Uterus (tissue), 4 donors: ENCODE measurements around the gene OR1L6. TPM values are rescaled to one million over a fixed set of nuclear protein-coding genes. Genes with fewer than 3 reads are reported as not detected.

Source experiments
- DNase-seq, 2 donors: peaks; one replicate each; pipeline ENCODE4 v3.0.0-alpha.2; 2019 to 2020
- H3K27ac ChIP-seq, 2 donors: fragments of 200-600 bp; sonication (generic); 1 replicate in 1 of 2; 2 replicates in 1 of 2; pipeline ENCODE4 v1.5.1; 2016 to 2018
- H3K27me3 ChIP-seq, 2 donors: fragments of 200-600 bp; sonication (generic); one replicate each; pipeline ENCODE4 v1.5.1; 2018 to 2019; ENCODE audit warnings: control low read depth in 1 of 2
- H3K36me3 ChIP-seq, 2 donors: fragments of 200-600 bp; sonication (generic); one replicate each; pipeline ENCODE4 v1.5.1; 2019; ENCODE audit warnings: control low read depth in 1 of 2
- H3K4me1 ChIP-seq, 2 donors: fragments of 200-600 bp; sonication (generic); one replicate each; pipeline ENCODE4 v1.5.1; 2018 to 2019; ENCODE audit warnings: control low read depth in 1 of 2
- H3K4me3 ChIP-seq, 2 donors: fragments of 200-600 bp; sonication (generic); 1 replicate in 1 of 2; 2 replicates in 1 of 2; pipeline ENCODE4 v1.5.1; 2018 to 2019; ENCODE audit warnings: mild to moderate bottlenecking in 1 of 2
- H3K9me3 ChIP-seq, 2 donors: fragments of 200-600 bp; sonication (generic); one replicate each; pipeline ENCODE4 v1.5.1; 2019; ENCODE audit warnings: control low read depth in 1 of 2
- CTCF ChIP-seq, 4 experiments: fragments of 200-600 bp in 2 of 4; fragments of 450-650 bp in 2 of 4; sonication (generic) in 2 of 4; IDR thresholded peaks; one replicate each; pipeline ENCODE4 v1.5.1; 2016 to 2019; ENCODE audit warnings: antibody characterized with exemption in 4 of 4, mild to moderate bottlenecking in 2 of 4, moderate library complexity in 1 of 4
- POLR2A ChIP-seq, 2 donors: fragments of 450-650 bp; IDR thresholded peaks; one replicate each; pipeline ENCODE4 v1.6.1; 2016; ENCODE audit warnings: antibody characterized with exemption in 2 of 2, mild to moderate bottlenecking in 1 of 2, moderate library complexity in 1 of 2
- intact Hi-C: fragments of 100-400 bp; cut with DNase I; formaldehyde crosslinking; loops from one replicate; pipeline ENCODE4 v1.15.1; 2023; ENCODE audit warnings: low total_unique reads
- total RNA-seq, 4 donors: library from RNA; depleted of rRNA in 3 of 4; stranded (reverse); fragments of >200 nt in 3 of 4; gene quantifications; one replicate each; pipeline versions ENCODE4 v1.1.0 to v1.2.4, GENCODE V29; 2014 to 2023
- donor health status: DM: yes; HTN: yes; CAD: no.

Gene OR1L6
- total RNA-seq, 4 donors from 2014 or later, result not detected

GRCh38 chr9:122780026-122780425 lies 37.9 kb downstream of the OR1L6 start:
- Histone ChIP-seq H3K27ac (no peak overlapping the region), H3K4me3 (no peak overlapping the region), H3K36me3 (no peaks in the 10 kb centered on the region), H3K9me3 (no peaks in the 10 kb centered on the region), H3K27me3 (no peaks in the 10 kb centered on the region), H3K4me1 (no peaks in the 10 kb centered on the region)
- no peak for TF ChIP-seq POLR2A (IDR thresholded peaks at IDR 0.05)
- no peak for TF ChIP-seq CTCF (IDR thresholded peaks at IDR 0.05)
- intact Hi-C loops, result no loop called here
- DNase-seq, result no peak

- intact Hi-C loops, result no loop called here
- Histone ChIP-seq H3K27me3 (no peaks in the 10 kb centered on the region), H3K4me1 (no peaks in the 10 kb centered on the region), H3K4me3 (no peak overlapping the region), H3K27ac (no peak overlapping the region), H3K36me3 (no peaks in the 10 kb centered on the region), H3K9me3 (no peaks in the 10 kb centered on the region)
- no peak for DNase-seq
- TF ChIP-seq POLR2A (IDR thresholded peaks at IDR 0.05) (no peak), CTCF (IDR thresholded peaks at IDR 0.05) (no peak)
Measured at GRCh38 chr9:122781671-122782070, 39.6 kb downstream of the OR1L6 start.

- no peak for DNase-seq
- H3K27me3 ChIP-seq, result no peaks in the 10 kb centered on the region
- H3K9me3 ChIP-seq, result no peaks in the 10 kb centered on the region
- no peak overlapping the region for H3K27ac ChIP-seq
- H3K36me3 ChIP-seq, result no peaks in the 10 kb centered on the region
- no peaks in the 10 kb centered on the region for H3K4me1 ChIP-seq
- TF ChIP-seq CTCF (IDR thresholded peaks at IDR 0.05) (no peak), POLR2A (IDR thresholded peaks at IDR 0.05) (no peak)
- no peak overlapping the region for H3K4me3 ChIP-seq
- intact Hi-C loops, result no loop called here
Measured at GRCh38 chr9:122785269-122785668, 43.2 kb downstream of the OR1L6 start.

- H3K27ac ChIP-seq, result no peak overlapping the region
- H3K9me3 ChIP-seq, result no peaks in the 10 kb centered on the region
- no peaks in the 10 kb centered on the region for H3K4me1 ChIP-seq
- no peak for TF ChIP-seq POLR2A (IDR thresholded peaks at IDR 0.05)
- TF ChIP-seq CTCF (IDR thresholded peaks at IDR 0.05), result no peak
- intact Hi-C loops, result no loop called here
- no peak overlapping the region for H3K4me3 ChIP-seq
- H3K27me3 ChIP-seq, result no peaks in the 10 kb centered on the region
- no peak for DNase-seq
- H3K36me3 ChIP-seq, result no peaks in the 10 kb centered on the region
Measured at GRCh38 chr9:122786338-122786737, 44.2 kb downstream of the OR1L6 start.

GRCh38 chr9:122788831-122789230 lies 46.7 kb downstream of the OR1L6 start, which contains the start of gene OR5C1:
Gene OR5C1 (plus strand): TSS chr9:122788933. CDS start chr9:122788933, 0 bp downstream.
- H3K4me1 ChIP-seq, result no peaks in the 10 kb centered on the region
- TF ChIP-seq POLR2A (IDR thresholded peaks at IDR 0.05), result no peak
- no peak for TF ChIP-seq CTCF (IDR thresholded peaks at IDR 0.05)
- intact Hi-C loops, result no loop called here
- DNase-seq, result no peak
- H3K9me3 ChIP-seq, result no peaks in the 10 kb centered on the region
- H3K27ac ChIP-seq, result no peak within 1 kb of the TSS
- H3K4me3 ChIP-seq, result no peak within 1 kb of the TSS
- H3K36me3 ChIP-seq, result no peaks in the 10 kb centered on the region
- H3K27me3 ChIP-seq, result no peaks in the 10 kb centered on the region
